ENCODE data around the gene MYRF. TPM values are rescaled to one million over a fixed set of nuclear protein-coding genes. Genes with fewer than 3 reads are reported as not detected.

Gene MYRF
- total and polyA plus RNA-seq, 8 donors: 6.4 to 527 (median 59.7) TPM

DNA sequence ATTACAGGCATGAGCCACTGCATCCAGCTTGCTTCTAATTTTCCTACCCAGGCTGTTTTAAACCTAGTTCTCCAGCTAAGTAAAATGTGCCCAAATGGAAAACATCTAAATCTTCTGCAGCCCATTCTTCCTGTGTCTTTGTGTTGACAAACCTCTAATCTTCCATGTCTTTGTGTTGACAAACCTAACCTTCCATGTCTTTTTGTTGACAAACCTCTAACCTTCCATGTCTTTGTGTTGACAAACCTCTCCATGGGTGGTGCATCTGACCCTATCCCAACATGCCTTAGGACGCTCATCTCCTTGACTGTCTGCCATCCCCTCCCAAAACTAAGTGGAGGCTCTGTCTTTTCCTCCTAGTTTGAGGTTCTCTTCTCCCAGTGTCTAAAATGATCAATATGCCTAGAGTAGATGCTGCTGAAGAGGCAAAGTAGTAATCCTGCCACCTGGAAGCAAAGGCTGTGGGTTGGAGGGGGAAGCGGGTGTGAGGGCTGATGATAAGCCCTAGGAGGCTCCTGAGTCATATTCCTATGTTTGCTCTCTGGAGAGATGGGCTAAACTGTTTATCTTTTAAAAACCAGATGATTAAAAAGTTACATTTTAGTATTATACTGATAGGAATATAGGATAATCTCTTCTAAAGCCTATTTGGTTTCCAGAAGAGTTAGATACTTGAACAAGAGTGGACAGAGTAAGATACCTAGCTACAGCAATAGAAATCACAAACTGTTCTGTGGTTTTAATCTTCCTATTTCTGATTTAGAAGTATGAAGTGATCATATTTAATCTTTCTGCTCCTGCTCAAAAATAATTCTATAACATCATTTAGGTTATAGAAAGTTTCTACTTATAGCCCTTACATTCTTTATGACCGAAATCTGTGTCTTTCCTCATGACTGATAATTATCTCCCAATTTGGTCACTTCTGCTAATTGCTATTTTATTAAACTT is 48.2 kb downstream of the MYRF start:
- intact Hi-C loops (cut with DNase I; ENCODE audit: low total_unique reads): loop anchor here (10.0 kb wide), 2 partner anchors 94 to 304 kb away; partner anchors contain the start of gene FADS3
- WGBS, 5 donors: 73 to 89% (median 84%) methylated on average over 3 of the region's 3 CpGs

GRCh38 chr11:61802605-61803004 is 50.2 kb downstream of the MYRF start:
- intact Hi-C loops (cut with DNase I; ENCODE audit: low total_unique reads): loop anchor here (10.0 kb wide), 2 partner anchors 92 to 302 kb away; partner anchors contain the start of gene FADS3

More for the DNA sequence above, 48.2 kb downstream of the MYRF start:
- H3K4me3 ChIP-seq: no peak overlapping the region
- peaks cover 0 to 11% (median 9%) of the 10 kb centered on the region in 4 donors for H3K4me1 ChIP-seq
- no peak for TF ChIP-seq POLR2AphosphoS5 (IDR thresholded peaks at IDR 0.05)
- no peak for TF ChIP-seq EP300 (IDR thresholded peaks at IDR 0.05)
- TF ChIP-seq CTCF (IDR thresholded peaks at IDR 0.05): no peak
- TF ChIP-seq POLR2A (IDR thresholded peaks at IDR 0.05): no peak
- H3K36me3 ChIP-seq: peaks cover 14 to 48% (median 36%) of the 10 kb centered on the region in 4 donors
- H3K27me3 ChIP-seq: no peaks in the 10 kb centered on the region
- no peaks in the 10 kb centered on the region for H3K9me3 ChIP-seq
- H3K27ac ChIP-seq: no peak overlapping the region
- no peak for DNase-seq

GRCh38 chr11:61803889-61804647 is 51.6 kb downstream of the MYRF start:
- WGBS, 5 donors: 75 to 84% (median 81%) methylated on average over 3 of the region's 3 CpGs
- no peak overlapping the region for H3K4me3 ChIP-seq
- H3K9me3 ChIP-seq: no peaks in the 10 kb centered on the region
- no peak overlapping the region for H3K27ac ChIP-seq
- TF ChIP-seq EP300 (IDR thresholded peaks at IDR 0.05) (no peak), POLR2A (IDR thresholded peaks at IDR 0.05) (no peak), CTCF (IDR thresholded peaks at IDR 0.05) (no peak)
- intact Hi-C loops (cut with DNase I; ENCODE audit: low total_unique reads): loop anchor here (10.0 kb wide), 2 partner anchors 91 to 301 kb away; partner anchors contain the start of gene FADS3
- H3K27me3 ChIP-seq: no peaks in the 10 kb centered on the region
- peaks cover 8 to 74% (median 45%) of the 10 kb centered on the region in 4 donors for H3K36me3 ChIP-seq
- H3K4me1 ChIP-seq: no peaks in the 10 kb centered on the region
- no peak for DNase-seq

More at GRCh38 chr11:61802605-61803004, 50.2 kb downstream of the MYRF start:
- no peak for DNase-seq
- Histone ChIP-seq H3K27me3 (no peaks in the 10 kb centered on the region), H3K27ac (no peak overlapping the region), H3K36me3 (peaks cover 8 to 59% (median 35%) of the 10 kb centered on the region in 4 donors), H3K4me1 (peaks cover 0 to 4% (median 3%) of the 10 kb centered on the region in 4 donors), H3K9me3 (no peaks in the 10 kb centered on the region), H3K4me3 (no peak overlapping the region)
- 80 to 93% (median 90%) methylated on average over 6 of the region's 6 CpGs for WGBS, 5 donors
- no peak for TF ChIP-seq POLR2AphosphoS5 (IDR thresholded peaks at IDR 0.05)
- TF ChIP-seq EP300 (IDR thresholded peaks at IDR 0.05): no peak
- no peak for TF ChIP-seq CTCF (IDR thresholded peaks at IDR 0.05)
- TF ChIP-seq POLR2A (IDR thresholded peaks at IDR 0.05): no peak

GRCh38 chr11:61805146-61805545 is 52.7 kb downstream of the MYRF start:
- H3K9me3 ChIP-seq: no peaks in the 10 kb centered on the region
- no peaks in the 10 kb centered on the region for H3K27me3 ChIP-seq
- no peaks in the 10 kb centered on the region for H3K4me1 ChIP-seq
- intact Hi-C loops (cut with DNase I; ENCODE audit: low total_unique reads): loop anchor here (10.0 kb wide), 2 partner anchors 90 to 300 kb away; partner anchors contain the start of gene FADS3
- WGBS, 5 donors: 88 to 100% (median 91%) methylated on average over 1 of the region's 1 CpG
- H3K27ac ChIP-seq: no peak overlapping the region
- H3K4me3 ChIP-seq: no peak overlapping the region
- TF ChIP-seq CTCF (IDR thresholded peaks at IDR 0.05) (no peak), POLR2AphosphoS5 (IDR thresholded peaks at IDR 0.05) (no peak), POLR2A (IDR thresholded peaks at IDR 0.05) (no peak), EP300 (IDR thresholded peaks at IDR 0.05) (no peak)
- H3K36me3 ChIP-seq: peaks cover 8 to 84% (median 55%) of the 10 kb centered on the region in 4 donors
- no peak for DNase-seq

Measured in stomach (tissue), 9 donors.